ENCODE data around the gene AZU1. TPM values are rescaled to one million over a fixed set of nuclear protein-coding genes. Genes with fewer than 3 reads are reported as not detected.

Gene AZU1
- total RNA-seq, 1 experiment from 2014 or later, result not detected

GRCh38 chr19:788686-788982 lies 39.0 kb upstream of the AZU1 start:
- H3K27ac Mint-ChIP-seq (ENCODE audit: low read depth, unreplicated experiment), result no peak overlapping the region
- CTCF ChIA-PET, result interaction anchor here (0.6 to 0.7 kb wide), 2 partner anchors 103 to 196 kb away, joined by 3 read pairs; no protein-coding TSS in a partner anchor
- no peaks in the 10 kb centered on the region for H3K36me3 Mint-ChIP-seq (ENCODE audit: insufficient read depth, unreplicated experiment)
- H3K9me3 Mint-ChIP-seq (ENCODE audit: unreplicated experiment), result no peaks in the 10 kb centered on the region
- no peak for DNase-seq (ENCODE audit: unreplicated experiment)
- H3K27me3 Mint-ChIP-seq (ENCODE audit: insufficient read depth, unreplicated experiment), result no peaks in the 10 kb centered on the region
- POLR2A ChIA-PET, result interaction anchor here (0.6 to 1.2 kb wide), 2 partner anchors 9 to 10 kb away, joined by 3 to 5 read pairs; no protein-coding TSS in a partner anchor
- no peak for TF ChIP-seq CTCF (IDR thresholded peaks at IDR 0.05; ENCODE audit: unreplicated experiment)
- H3K4me3 Mint-ChIP-seq (ENCODE audit: unreplicated experiment), result no peak overlapping the region
- intact Hi-C loops (cut with micrococcal nuclease), result no loop called here
- H3K4me1 Mint-ChIP-seq (ENCODE audit: insufficient read depth, unreplicated experiment), result peaks cover 12% of the 10 kb centered on the region
- BruUV-seq (replicated peaks), result no TSS peak

GRCh38 chr19:788983-789700 lies 38.5 kb upstream of the AZU1 start:
- BruUV-seq (replicated peaks), result no TSS peak
- no peaks in the 10 kb centered on the region for H3K9me3 Mint-ChIP-seq (ENCODE audit: unreplicated experiment)
- ChIA-PET CTCF (interaction anchor here (0.7 kb wide), 1 partner anchor 103 kb away, joined by 3 read pairs; no protein-coding TSS in a partner anchor), POLR2A (interaction anchor here (0.6 kb wide), 1 partner anchor 9 kb away, joined by 5 read pairs; no protein-coding TSS in a partner anchor)
- intact Hi-C loops (cut with micrococcal nuclease), result no loop called here
- H3K4me3 Mint-ChIP-seq (ENCODE audit: unreplicated experiment), result no peak overlapping the region
- DNase-seq (ENCODE audit: unreplicated experiment), result no peak
- no peak overlapping the region for H3K27ac Mint-ChIP-seq (ENCODE audit: low read depth, unreplicated experiment)
- H3K36me3 Mint-ChIP-seq (ENCODE audit: insufficient read depth, unreplicated experiment), result no peaks in the 10 kb centered on the region
- peaks cover 12% of the 10 kb centered on the region for H3K4me1 Mint-ChIP-seq (ENCODE audit: insufficient read depth, unreplicated experiment)
- H3K27me3 Mint-ChIP-seq (ENCODE audit: insufficient read depth, unreplicated experiment), result no peaks in the 10 kb centered on the region
- TF ChIP-seq CTCF (IDR thresholded peaks at IDR 0.05; ENCODE audit: unreplicated experiment), result no peak

DNA sequence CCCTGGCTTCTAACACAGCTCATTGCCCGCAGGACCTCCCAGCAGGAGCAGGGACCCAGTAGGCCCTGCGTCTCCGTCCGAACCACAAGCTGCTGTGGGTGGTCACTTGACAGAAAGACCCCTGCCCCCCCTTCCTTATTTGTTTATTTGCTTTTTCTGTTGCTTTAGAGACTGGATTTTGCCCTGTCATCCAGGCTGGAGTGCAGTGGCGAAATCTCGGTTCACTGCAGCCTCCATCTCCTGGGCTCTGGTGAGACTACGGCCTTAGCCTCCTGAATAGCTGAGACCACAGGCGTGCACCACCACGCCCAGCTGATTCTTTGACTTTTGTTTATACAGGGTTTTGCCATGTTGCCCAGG lies 38.0 kb upstream of the AZU1 start:
- Mint-ChIP-seq H3K4me3 (ENCODE audit: unreplicated experiment) (no peak overlapping the region), H3K36me3 (ENCODE audit: insufficient read depth, unreplicated experiment) (no peaks in the 10 kb centered on the region), H3K27me3 (ENCODE audit: insufficient read depth, unreplicated experiment) (no peaks in the 10 kb centered on the region), H3K9me3 (ENCODE audit: unreplicated experiment) (no peaks in the 10 kb centered on the region), H3K4me1 (ENCODE audit: insufficient read depth, unreplicated experiment) (peaks cover 12% of the 10 kb centered on the region), H3K27ac (ENCODE audit: low read depth, unreplicated experiment) (no peak overlapping the region)
- no TSS peak for BruUV-seq (replicated peaks)
- no peak for DNase-seq (ENCODE audit: unreplicated experiment)
- TF ChIP-seq CTCF (IDR thresholded peaks at IDR 0.05; ENCODE audit: unreplicated experiment), result no peak
- ChIA-PET CTCF (no interaction called here), POLR2A (no interaction called here)
- intact Hi-C loops (cut with micrococcal nuclease), result no loop called here

DNA sequence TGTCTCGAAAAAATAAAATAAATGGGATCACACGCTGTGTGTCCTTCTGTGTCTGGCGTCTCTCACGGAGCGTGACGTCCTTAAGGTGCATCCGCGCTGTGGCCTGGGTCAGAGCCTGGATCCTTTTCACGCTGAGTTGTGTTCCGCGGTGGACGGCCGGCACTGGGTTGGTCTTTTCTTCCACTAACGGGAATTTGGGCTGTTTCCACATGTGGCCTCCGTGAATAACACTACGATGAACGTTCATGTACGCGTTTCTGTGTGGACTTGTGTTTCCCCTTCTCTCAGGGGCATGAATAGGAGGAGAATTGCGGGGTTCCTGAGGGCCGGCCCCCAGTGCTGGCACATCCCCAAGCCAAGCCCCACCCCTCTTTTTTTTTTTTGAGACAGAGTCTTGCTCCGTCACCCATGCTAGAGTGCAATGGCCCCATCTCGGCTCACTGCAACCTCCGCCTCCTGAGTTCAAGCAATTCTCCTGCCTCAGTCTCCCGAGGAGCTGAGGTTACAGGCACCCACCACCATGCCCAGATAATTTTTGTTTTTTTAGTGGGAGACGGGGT lies 36.5 kb upstream of the AZU1 start:
- peaks cover 12% of the 10 kb centered on the region for H3K4me1 Mint-ChIP-seq (ENCODE audit: insufficient read depth, unreplicated experiment)
- BruUV-seq (replicated peaks), result no TSS peak
- DNase-seq (ENCODE audit: unreplicated experiment), result no peak
- no peak overlapping the region for H3K4me3 Mint-ChIP-seq (ENCODE audit: unreplicated experiment)
- intact Hi-C loops (cut with micrococcal nuclease), result no loop called here
- no peaks in the 10 kb centered on the region for H3K36me3 Mint-ChIP-seq (ENCODE audit: insufficient read depth, unreplicated experiment)
- H3K27ac Mint-ChIP-seq (ENCODE audit: low read depth, unreplicated experiment), result no peak overlapping the region
- ChIA-PET CTCF (interaction anchor here (0.6 kb wide), 1 partner anchor 191 kb away, joined by 3 read pairs; no protein-coding TSS in a partner anchor), POLR2A (interaction anchor here (1.2 kb wide), 1 partner anchor 8 kb away, joined by 3 read pairs; no protein-coding TSS in a partner anchor)
- H3K9me3 Mint-ChIP-seq (ENCODE audit: unreplicated experiment), result no peaks in the 10 kb centered on the region
- H3K27me3 Mint-ChIP-seq (ENCODE audit: insufficient read depth, unreplicated experiment), result no peaks in the 10 kb centered on the region
- TF ChIP-seq CTCF (IDR thresholded peaks at IDR 0.05; ENCODE audit: unreplicated experiment), result no peak

Data from MCF 10A (cell line).